ENCODE measurements around the gene ZFYVE19. TPM values are rescaled to one million over a fixed set of nuclear protein-coding genes. Genes with fewer than 3 reads are reported as not detected.

ZFYVE19 gene
- total and polyA plus RNA-seq, 2 of the 13 experiments (the other 11 are each of a cell fraction or from before 2014, with no cell fraction given), result 23.3 to 44.0 TPM

DNA sequence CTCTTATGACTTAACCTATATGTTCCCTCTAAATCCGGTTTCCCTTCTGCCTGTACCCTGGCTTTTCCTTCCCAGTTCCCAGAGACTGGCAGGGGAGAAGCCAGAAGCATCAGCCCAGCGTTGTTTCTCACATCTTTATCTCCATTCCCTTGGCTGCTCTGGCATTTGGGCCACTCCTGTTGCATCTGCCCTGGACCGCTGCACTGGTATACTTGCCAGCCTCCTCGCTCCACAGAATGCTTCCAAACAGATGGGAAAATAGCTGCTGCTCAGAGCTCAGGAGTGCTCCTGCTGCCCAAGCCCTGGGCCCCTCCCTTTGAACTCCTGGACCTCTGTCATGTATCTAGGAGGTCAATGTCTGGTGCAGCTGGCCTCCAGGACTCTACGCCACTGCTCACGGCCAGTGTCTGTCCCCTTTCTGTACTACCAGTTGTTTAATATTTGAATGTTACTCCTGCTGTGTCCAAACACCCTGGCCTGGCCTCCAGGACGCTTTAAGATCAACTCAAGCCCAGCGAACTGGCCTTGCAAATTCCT, 43.8 kb downstream of the ZFYVE19 start (continued):
- TF ChIP-seq, protein P1, sequence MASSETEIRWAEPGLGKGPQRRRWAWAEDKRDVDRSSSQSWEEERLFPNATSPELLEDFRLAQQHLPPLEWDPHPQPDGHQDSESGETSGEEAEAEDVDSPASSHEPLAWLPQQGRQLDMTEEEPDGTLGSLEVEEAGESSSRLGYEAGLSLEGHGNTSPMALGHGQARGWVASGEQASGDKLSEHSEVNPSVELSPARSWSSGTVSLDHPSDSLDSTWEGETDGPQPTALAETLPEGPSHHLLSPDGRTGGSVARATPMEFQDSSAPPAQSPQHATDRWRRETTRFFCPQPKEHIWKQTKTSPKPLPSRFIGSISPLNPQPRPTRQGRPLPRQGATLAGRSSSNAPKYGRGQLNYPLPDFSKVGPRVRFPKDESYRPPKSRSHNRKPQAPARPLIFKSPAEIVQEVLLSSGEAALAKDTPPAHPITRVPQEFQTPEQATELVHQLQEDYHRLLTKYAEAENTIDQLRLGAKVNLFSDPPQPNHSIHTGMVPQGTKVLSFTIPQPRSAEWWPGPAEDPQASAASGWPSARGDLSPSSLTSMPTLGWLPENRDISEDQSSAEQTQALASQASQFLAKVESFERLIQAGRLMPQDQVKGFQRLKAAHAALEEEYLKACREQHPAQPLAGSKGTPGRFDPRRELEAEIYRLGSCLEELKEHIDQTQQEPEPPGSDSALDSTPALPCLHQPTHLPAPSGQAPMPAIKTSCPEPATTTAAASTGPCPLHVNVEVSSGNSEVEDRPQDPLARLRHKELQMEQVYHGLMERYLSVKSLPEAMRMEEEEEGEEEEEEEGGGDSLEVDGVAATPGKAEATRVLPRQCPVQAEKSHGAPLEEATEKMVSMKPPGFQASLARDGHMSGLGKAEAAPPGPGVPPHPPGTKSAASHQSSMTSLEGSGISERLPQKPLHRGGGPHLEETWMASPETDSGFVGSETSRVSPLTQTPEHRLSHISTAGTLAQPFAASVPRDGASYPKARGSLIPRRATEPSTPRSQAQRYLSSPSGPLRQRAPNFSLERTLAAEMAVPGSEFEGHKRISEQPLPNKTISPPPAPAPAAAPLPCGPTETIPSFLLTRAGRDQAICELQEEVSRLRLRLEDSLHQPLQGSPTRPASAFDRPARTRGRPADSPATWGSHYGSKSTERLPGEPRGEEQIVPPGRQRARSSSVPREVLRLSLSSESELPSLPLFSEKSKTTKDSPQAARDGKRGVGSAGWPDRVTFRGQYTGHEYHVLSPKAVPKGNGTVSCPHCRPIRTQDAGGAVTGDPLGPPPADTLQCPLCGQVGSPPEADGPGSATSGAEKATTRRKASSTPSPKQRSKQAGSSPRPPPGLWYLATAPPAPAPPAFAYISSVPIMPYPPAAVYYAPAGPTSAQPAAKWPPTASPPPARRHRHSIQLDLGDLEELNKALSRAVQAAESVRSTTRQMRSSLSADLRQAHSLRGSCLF (CRISPR knock-in tag; IDR thresholded peaks at IDR 0.05; ENCODE audit: borderline replicate concordance), result no peak
- no peak for TF ChIP-seq TBL1XR1 (IDR thresholded peaks at IDR 0.05; ENCODE audit: borderline replicate concordance, low read length, partially characterized antibody)
- TF ChIP-seq PRMT3 (CRISPR knock-in tag; IDR thresholded peaks at IDR 0.05; ENCODE audit: borderline replicate concordance, low read depth), result no peak
- no peak for TF ChIP-seq RARG (CRISPR knock-in tag; IDR thresholded peaks at IDR 0.05; ENCODE audit: low read depth)
- TF ChIP-seq ZNF747 (CRISPR knock-in tag; IDR thresholded peaks at IDR 0.05; ENCODE audit: borderline replicate concordance), result no peak
- TF ChIP-seq, protein P2, sequence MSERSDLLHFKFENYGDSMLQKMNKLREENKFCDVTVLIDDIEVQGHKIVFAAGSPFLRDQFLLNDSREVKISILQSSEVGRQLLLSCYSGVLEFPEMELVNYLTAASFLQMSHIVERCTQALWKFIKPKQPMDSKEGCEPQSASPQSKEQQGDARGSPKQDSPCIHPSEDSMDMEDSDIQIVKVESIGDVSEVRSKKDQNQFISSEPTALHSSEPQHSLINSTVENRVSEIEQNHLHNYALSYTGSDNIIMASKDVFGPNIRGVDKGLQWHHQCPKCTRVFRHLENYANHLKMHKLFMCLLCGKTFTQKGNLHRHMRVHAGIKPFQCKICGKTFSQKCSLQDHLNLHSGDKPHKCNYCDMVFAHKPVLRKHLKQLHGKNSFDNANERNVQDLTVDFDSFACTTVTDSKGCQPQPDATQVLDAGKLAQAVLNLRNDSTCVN (CRISPR knock-in tag; IDR thresholded peaks at IDR 0.05; ENCODE audit: borderline replicate concordance), result no peak
- no peak for TF ChIP-seq ZFYVE20 (CRISPR knock-in tag; IDR thresholded peaks at IDR 0.05; ENCODE audit: borderline replicate concordance, low read depth)
- TF ChIP-seq NCOR1 (IDR thresholded peaks at IDR 0.05; ENCODE audit: borderline replicate concordance, low read length), result peak; percentile 40; the same call in 1 of the 2 replicates
- TF ChIP-seq GZF1 (CRISPR knock-in tag; IDR thresholded peaks at IDR 0.05), result no peak
- TF ChIP-seq ZNF607 (CRISPR knock-in tag; IDR thresholded peaks at IDR 0.05; ENCODE audit: borderline replicate concordance), result no peak
- TF ChIP-seq, protein P3, sequence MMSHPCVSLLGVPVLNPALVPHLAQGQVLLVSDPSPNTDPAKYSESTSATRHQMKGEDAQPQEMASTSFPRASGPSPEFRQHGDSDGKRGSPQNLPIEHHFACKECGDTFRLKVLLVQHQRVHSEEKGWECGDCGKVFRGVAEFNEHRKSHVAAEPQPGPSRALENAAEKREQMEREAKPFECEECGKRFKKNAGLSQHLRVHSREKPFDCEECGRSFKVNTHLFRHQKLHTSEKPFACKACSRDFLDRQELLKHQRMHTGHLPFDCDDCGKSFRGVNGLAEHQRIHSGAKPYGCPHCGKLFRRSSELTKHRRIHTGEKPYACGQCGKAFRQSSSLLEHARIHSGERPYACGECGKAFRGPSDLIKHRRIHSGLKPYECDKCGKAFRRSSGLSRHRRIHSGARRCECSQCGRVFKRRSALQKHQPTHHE (CRISPR knock-in tag; IDR thresholded peaks at IDR 0.05; ENCODE audit: borderline replicate concordance), result no peak
- TF ChIP-seq, protein P4, sequence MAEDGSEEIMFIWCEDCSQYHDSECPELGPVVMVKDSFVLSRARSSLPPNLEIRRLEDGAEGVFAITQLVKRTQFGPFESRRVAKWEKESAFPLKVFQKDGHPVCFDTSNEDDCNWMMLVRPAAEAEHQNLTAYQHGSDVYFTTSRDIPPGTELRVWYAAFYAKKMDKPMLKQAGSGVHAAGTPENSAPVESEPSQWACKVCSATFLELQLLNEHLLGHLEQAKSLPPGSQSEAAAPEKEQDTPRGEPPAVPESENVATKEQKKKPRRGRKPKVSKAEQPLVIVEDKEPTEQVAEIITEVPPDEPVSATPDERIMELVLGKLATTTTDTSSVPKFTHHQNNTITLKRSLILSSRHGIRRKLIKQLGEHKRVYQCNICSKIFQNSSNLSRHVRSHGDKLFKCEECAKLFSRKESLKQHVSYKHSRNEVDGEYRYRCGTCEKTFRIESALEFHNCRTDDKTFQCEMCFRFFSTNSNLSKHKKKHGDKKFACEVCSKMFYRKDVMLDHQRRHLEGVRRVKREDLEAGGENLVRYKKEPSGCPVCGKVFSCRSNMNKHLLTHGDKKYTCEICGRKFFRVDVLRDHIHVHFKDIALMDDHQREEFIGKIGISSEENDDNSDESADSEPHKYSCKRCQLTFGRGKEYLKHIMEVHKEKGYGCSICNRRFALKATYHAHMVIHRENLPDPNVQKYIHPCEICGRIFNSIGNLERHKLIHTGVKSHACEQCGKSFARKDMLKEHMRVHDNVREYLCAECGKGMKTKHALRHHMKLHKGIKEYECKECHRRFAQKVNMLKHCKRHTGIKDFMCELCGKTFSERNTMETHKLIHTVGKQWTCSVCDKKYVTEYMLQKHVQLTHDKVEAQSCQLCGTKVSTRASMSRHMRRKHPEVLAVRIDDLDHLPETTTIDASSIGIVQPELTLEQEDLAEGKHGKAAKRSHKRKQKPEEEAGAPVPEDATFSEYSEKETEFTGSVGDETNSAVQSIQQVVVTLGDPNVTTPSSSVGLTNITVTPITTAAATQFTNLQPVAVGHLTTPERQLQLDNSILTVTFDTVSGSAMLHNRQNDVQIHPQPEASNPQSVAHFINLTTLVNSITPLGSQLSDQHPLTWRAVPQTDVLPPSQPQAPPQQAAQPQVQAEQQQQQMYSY (CRISPR knock-in tag; IDR thresholded peaks at IDR 0.05), result no peak
- no peak for TF ChIP-seq SYNCRIP (IDR thresholded peaks at IDR 0.05; ENCODE audit: insufficient read depth, low read depth, low read length)
- 0 out of 2 replicates have a peak, but pooled peaks have one; percentile 26 for TF ChIP-seq SP5 (CRISPR knock-in tag; IDR thresholded peaks at IDR 0.05; ENCODE audit: borderline replicate concordance, low read depth)
- no peak for TF ChIP-seq NCOA5 (CRISPR knock-in tag; IDR thresholded peaks at IDR 0.05)
- TF ChIP-seq, protein P5, sequence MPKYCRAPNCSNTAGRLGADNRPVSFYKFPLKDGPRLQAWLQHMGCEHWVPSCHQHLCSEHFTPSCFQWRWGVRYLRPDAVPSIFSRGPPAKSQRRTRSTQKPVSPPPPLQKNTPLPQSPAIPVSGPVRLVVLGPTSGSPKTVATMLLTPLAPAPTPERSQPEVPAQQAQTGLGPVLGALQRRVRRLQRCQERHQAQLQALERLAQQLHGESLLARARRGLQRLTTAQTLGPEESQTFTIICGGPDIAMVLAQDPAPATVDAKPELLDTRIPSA (CRISPR knock-in tag; IDR thresholded peaks at IDR 0.05; ENCODE audit: borderline replicate concordance), result no peak
- TF ChIP-seq MEIS1 (CRISPR knock-in tag; IDR thresholded peaks at IDR 0.05; ENCODE audit: borderline replicate concordance), result no peak

Measured in HepG2 (cell line).